ENCODE results near the gene MESD. TPM values are rescaled to one million over a fixed set of nuclear protein-coding genes. Genes with fewer than 3 reads are reported as not detected.
A peak's percentile ranks its signal among the peaks of the same experiment; 100 is the strongest.

Gene MESD
- total RNA-seq, 1 donor from 2014 or later: 13.5 TPM

DNA sequence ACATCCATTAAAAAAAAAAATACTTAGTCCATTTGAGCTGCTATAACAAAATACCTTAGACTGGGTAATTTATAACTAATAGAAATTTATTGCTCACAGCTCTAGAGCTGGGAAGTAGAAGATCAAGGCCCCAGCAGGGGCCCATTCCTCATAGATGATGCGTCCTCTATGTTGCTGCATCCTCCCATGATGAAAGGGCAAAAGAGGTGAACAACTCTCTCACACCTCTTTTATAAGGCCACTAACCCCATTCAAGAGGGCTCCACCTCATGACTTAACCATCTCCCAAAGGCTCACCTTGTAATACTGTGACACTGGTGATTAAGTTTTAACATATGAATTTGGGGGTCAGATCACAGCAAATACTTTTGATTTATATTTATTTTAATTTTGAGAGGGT lies 8.1 kb upstream of the MESD start:
- Histone ChIP-seq H3K9me3 (replicated peaks) (no peaks in the 10 kb centered on the region), H3K4me1 (peaks cover 35% of the 10 kb centered on the region), H3K27me3 (ENCODE audit: low read depth) (peaks cover 11% of the 10 kb centered on the region), H3K4me3 (no peak overlapping the region), H3K36me3 (peaks cover 2% of the 10 kb centered on the region), H3K27ac (replicated peaks) (no peak overlapping the region)
- no peak for DNase-seq
- intact Hi-C loops (cut with micrococcal nuclease): loop anchor here (10.0 kb wide), 1 partner anchor 267 kb away; no protein-coding TSS in a partner anchor
- TF ChIP-seq, protein P1, sequence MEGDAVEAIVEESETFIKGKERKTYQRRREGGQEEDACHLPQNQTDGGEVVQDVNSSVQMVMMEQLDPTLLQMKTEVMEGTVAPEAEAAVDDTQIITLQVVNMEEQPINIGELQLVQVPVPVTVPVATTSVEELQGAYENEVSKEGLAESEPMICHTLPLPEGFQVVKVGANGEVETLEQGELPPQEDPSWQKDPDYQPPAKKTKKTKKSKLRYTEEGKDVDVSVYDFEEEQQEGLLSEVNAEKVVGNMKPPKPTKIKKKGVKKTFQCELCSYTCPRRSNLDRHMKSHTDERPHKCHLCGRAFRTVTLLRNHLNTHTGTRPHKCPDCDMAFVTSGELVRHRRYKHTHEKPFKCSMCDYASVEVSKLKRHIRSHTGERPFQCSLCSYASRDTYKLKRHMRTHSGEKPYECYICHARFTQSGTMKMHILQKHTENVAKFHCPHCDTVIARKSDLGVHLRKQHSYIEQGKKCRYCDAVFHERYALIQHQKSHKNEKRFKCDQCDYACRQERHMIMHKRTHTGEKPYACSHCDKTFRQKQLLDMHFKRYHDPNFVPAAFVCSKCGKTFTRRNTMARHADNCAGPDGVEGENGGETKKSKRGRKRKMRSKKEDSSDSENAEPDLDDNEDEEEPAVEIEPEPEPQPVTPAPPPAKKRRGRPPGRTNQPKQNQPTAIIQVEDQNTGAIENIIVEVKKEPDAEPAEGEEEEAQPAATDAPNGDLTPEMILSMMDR (IDR thresholded peaks at IDR 0.05; ENCODE audit: borderline replicate concordance): no peak

DNA sequence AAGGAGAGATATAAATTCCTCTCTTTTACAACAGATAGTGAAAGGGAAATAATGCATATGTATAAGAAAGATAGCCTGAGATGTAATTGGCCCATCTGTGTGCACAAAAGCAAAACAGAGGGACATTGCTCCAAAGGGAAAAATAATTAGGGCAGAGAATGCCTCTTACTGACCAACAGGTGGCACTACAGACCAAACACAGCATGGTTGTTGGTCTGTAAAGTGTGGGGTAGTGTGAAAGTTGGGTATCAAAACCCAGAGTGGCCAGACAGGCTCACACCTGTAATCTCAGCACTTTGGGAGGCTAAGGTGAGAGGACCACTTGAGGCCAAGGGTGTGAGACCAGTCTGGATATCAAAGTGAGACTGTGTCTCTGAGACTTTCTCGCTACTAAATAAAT lies 6.6 kb upstream of the MESD start:
- peaks cover 33% of the 10 kb centered on the region for H3K4me1 ChIP-seq
- no peaks in the 10 kb centered on the region for H3K9me3 ChIP-seq (replicated peaks)
- no peaks in the 10 kb centered on the region for H3K36me3 ChIP-seq
- TF ChIP-seq, protein P1 (IDR thresholded peaks at IDR 0.05; ENCODE audit: borderline replicate concordance): peak; percentile 60
- no peak overlapping the region for H3K4me3 ChIP-seq
- no peaks in the 10 kb centered on the region for H3K27me3 ChIP-seq (ENCODE audit: low read depth)
- H3K27ac ChIP-seq (replicated peaks): no peak overlapping the region
- no peak for DNase-seq
- intact Hi-C loops (cut with micrococcal nuclease): loop anchor here (10.0 kb wide), 1 partner anchor 269 kb away; no protein-coding TSS in a partner anchor

DNA sequence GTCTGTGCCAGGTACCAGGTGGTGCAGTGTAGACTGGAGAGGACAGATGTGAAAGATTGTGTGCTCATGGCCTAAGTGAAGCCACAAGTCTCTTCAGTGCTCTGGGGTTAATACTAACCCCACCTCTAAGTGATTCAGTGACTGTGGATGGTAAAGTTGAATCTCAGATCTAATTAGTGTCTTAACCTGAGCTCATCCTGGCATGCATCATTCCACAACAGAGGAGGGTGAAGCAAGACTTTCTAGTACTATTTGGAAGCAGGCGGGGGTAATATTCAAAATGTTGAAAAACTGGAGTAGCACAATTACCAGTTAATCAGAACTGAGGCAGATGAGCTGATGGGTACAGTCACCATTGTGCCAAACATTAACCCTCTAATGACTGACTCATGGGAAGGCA lies 2.8 kb upstream of the MESD start:
- intact Hi-C loops (cut with micrococcal nuclease): loop anchor here (10.0 kb wide), 1 partner anchor 272 kb away; no protein-coding TSS in a partner anchor
- peak overlapping the region; percentile 94 for H3K27ac ChIP-seq (replicated peaks)
- TF ChIP-seq, protein P1 (IDR thresholded peaks at IDR 0.05; ENCODE audit: borderline replicate concordance): no peak

DNA sequence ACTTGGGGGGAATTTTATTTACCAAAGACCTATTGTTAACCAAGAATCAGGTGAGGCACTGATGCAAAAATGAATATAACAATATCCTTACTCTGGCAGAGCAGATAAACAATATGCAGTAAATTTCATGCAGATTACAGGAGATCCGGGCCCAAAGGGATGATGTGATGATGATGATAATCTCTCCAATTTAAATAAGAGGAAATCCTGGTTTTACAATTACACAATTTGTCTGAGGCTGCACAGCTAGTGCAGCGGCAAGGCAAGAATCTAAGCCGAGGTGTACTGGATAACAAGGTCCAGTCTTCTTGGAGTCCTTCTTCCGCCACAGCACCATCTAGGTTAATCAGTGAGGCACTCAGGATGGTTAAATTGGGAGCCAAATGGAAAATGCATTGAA lies 2.4 kb upstream of the MESD start:
- TF ChIP-seq, protein P1 (IDR thresholded peaks at IDR 0.05; ENCODE audit: borderline replicate concordance): no peak
- Histone ChIP-seq H3K36me3 (no peaks in the 10 kb centered on the region), H3K27ac (replicated peaks) (peak overlapping the region; percentile 94), H3K4me3 (no peak overlapping the region), H3K27me3 (ENCODE audit: low read depth) (no peaks in the 10 kb centered on the region), H3K9me3 (replicated peaks) (no peaks in the 10 kb centered on the region), H3K4me1 (peaks cover 50% of the 10 kb centered on the region)
- intact Hi-C loops (cut with micrococcal nuclease): loop anchor here (10.0 kb wide), 1 partner anchor 273 kb away; no protein-coding TSS in a partner anchor
- no peak for DNase-seq

More for the DNA sequence above, 2.8 kb upstream of the MESD start:
- peaks cover 46% of the 10 kb centered on the region for H3K4me1 ChIP-seq
- H3K36me3 ChIP-seq: no peaks in the 10 kb centered on the region
- H3K9me3 ChIP-seq (replicated peaks): no peaks in the 10 kb centered on the region
- no peak overlapping the region for H3K4me3 ChIP-seq
- no peaks in the 10 kb centered on the region for H3K27me3 ChIP-seq (ENCODE audit: low read depth)
- no peak for DNase-seq

DNA sequence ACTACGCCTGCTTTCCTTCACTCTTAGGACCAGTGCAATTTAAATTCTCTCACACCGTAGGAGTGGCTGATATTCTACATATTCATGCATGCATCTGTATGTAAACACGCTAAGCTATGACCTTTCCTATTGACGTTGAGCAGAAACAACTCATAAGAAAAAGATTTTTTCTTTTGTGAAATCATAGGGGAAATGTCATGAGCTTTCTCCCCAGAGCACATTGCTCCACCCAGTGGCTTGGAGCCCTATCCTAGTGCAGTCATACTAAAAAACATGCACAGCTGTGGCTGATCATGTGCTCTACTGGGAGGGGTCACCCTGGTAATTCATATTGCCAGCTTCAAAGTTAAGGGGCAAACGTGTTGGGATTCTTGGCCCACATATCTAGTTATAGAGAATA lies 1.8 kb upstream of the MESD start:
- peaks cover 56% of the 10 kb centered on the region for H3K4me1 ChIP-seq
- peak overlapping the region; percentile 94 for H3K27ac ChIP-seq (replicated peaks)
- no peaks in the 10 kb centered on the region for H3K36me3 ChIP-seq
- H3K4me3 ChIP-seq: no peak overlapping the region
- peak; percentile 58 for DNase-seq
- intact Hi-C loops (cut with micrococcal nuclease): loop anchor here (10.0 kb wide), 1 partner anchor 273 kb away; no protein-coding TSS in a partner anchor
- H3K9me3 ChIP-seq (replicated peaks): no peaks in the 10 kb centered on the region
- H3K27me3 ChIP-seq (ENCODE audit: low read depth): no peaks in the 10 kb centered on the region
- TF ChIP-seq, protein P1 (IDR thresholded peaks at IDR 0.05; ENCODE audit: borderline replicate concordance): peak; percentile 23
